Measurements from ENCODE around the gene TNPO2. TPM values are rescaled to one million over a fixed set of nuclear protein-coding genes. Genes with fewer than 3 reads are reported as not detected.

TNPO2 gene
- total and polyA plus RNA-seq, 2 of the 13 experiments (the other 11 are each of a cell fraction or from before 2014, with no cell fraction given), result 31.7 to 61.0 TPM

- TF ChIP-seq ZBTB14 (CRISPR knock-in tag; IDR thresholded peaks at IDR 0.05), result peak; percentile 71; the same call in 1 of the 2 replicates
- TF ChIP-seq CERS6 (CRISPR knock-in tag; IDR thresholded peaks at IDR 0.05), result no peak
- TF ChIP-seq, protein P1, sequence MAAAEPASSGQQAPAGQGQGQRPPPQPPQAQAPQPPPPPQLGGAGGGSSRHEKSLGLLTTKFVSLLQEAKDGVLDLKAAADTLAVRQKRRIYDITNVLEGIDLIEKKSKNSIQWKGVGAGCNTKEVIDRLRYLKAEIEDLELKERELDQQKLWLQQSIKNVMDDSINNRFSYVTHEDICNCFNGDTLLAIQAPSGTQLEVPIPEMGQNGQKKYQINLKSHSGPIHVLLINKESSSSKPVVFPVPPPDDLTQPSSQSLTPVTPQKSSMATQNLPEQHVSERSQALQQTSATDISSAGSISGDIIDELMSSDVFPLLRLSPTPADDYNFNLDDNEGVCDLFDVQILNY (CRISPR knock-in tag; conservative IDR thresholded peaks at IDR 0.05), result no peak
- no peak for TF ChIP-seq SRSF9 (IDR thresholded peaks at IDR 0.05; ENCODE audit: borderline replicate concordance, insufficient read depth, low read depth, low read length, poor library complexity, severe bottlenecking)
- TF ChIP-seq HNRNPUL1 (IDR thresholded peaks at IDR 0.05; ENCODE audit: low read depth, low read length), result no peak
- TF ChIP-seq HNRNPH1 (optimal IDR thresholded peaks at IDR 0.05; ENCODE audit: low read depth, low read length), result no peak
- TF ChIP-seq ZBTB38 (CRISPR knock-in tag; IDR thresholded peaks at IDR 0.05), result peak; percentile 46; the same call in 1 of the 2 replicates
- peak; percentile 35 for TF ChIP-seq SKI (IDR thresholded peaks at IDR 0.05; ENCODE audit: partially characterized antibody)
- TF ChIP-seq SALL2 (CRISPR knock-in tag; IDR thresholded peaks at IDR 0.05), result peak; percentile 70; the same call in 1 of the 2 replicates
- no peak for TF ChIP-seq ESRRA (CRISPR knock-in tag; IDR thresholded peaks at IDR 0.05; ENCODE audit: low read depth)
- no peak for TF ChIP-seq ZBTB21 (CRISPR knock-in tag; IDR thresholded peaks at IDR 0.05)
- TF ChIP-seq TBX2 (CRISPR knock-in tag; IDR thresholded peaks at IDR 0.05; ENCODE audit: borderline replicate concordance), result peak; percentile 17; the same call in 1 of the 2 replicates
- peak; percentile 50; the same call in 1 of the 2 replicates for TF ChIP-seq HOXA3 (CRISPR knock-in tag; IDR thresholded peaks at IDR 0.05)
- TF ChIP-seq, protein P2, sequence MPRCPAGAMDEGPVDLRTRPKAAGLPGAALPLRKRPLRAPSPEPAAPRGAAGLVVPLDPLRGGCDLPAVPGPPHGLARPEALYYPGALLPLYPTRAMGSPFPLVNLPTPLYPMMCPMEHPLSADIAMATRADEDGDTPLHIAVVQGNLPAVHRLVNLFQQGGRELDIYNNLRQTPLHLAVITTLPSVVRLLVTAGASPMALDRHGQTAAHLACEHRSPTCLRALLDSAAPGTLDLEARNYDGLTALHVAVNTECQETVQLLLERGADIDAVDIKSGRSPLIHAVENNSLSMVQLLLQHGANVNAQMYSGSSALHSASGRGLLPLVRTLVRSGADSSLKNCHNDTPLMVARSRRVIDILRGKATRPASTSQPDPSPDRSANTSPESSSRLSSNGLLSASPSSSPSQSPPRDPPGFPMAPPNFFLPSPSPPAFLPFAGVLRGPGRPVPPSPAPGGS (CRISPR knock-in tag; IDR thresholded peaks at IDR 0.05), result 0 out of 2 replicates have a peak, but pooled peaks have one; percentile 18
- TF ChIP-seq ZNF577 (CRISPR knock-in tag; IDR thresholded peaks at IDR 0.05; ENCODE audit: borderline replicate concordance, low read depth), result no peak
- TF ChIP-seq ARNTL (CRISPR knock-in tag; IDR thresholded peaks at IDR 0.05), result no peak
- TF ChIP-seq FOXC1 (CRISPR knock-in tag; IDR thresholded peaks at IDR 0.05; ENCODE audit: borderline replicate concordance), result no peak
- no peak for TF ChIP-seq NCOA2 (CRISPR knock-in tag; IDR thresholded peaks at IDR 0.05)
- TF ChIP-seq, protein P3, sequence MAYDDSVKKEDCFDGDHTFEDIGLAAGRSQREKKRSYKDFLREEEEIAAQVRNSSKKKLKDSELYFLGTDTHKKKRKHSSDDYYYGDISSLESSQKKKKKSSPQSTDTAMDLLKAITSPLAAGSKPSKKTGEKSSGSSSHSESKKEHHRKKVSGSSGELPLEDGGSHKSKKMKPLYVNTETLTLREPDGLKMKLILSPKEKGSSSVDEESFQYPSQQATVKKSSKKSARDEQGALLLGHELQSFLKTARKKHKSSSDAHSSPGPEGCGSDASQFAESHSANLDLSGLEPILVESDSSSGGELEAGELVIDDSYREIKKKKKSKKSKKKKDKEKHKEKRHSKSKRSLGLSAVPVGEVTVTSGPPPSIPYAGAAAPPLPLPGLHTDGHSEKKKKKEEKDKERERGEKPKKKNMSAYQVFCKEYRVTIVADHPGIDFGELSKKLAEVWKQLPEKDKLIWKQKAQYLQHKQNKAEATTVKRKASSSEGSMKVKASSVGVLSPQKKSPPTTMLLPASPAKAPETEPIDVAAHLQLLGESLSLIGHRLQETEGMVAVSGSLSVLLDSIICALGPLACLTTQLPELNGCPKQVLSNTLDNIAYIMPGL (CRISPR knock-in tag; IDR thresholded peaks at IDR 0.05; ENCODE audit: borderline replicate concordance in 1 of 2, low read depth in 1 of 2), result peak; percentile 84 to 86
- TF ChIP-seq ZSCAN25 (CRISPR knock-in tag; IDR thresholded peaks at IDR 0.05), result no peak
- TF ChIP-seq TOPORS (CRISPR knock-in tag; IDR thresholded peaks at IDR 0.05), result no peak
- TF ChIP-seq ZNF547 (CRISPR knock-in tag; IDR thresholded peaks at IDR 0.05), result peak; percentile 32; the same call in 1 of the 2 replicates
- TF ChIP-seq ZSCAN29 (CRISPR knock-in tag; conservative IDR thresholded peaks at IDR 0.05), result 0 out of 2 replicates have a peak, but pooled peaks have one; percentile 55
Observed at GRCh38 chr19:12757544-12758274, 34.0 kb upstream of the TNPO2 start (continued).
